ENCODE results near the gene UVRAG.

UVRAG gene

DNA sequence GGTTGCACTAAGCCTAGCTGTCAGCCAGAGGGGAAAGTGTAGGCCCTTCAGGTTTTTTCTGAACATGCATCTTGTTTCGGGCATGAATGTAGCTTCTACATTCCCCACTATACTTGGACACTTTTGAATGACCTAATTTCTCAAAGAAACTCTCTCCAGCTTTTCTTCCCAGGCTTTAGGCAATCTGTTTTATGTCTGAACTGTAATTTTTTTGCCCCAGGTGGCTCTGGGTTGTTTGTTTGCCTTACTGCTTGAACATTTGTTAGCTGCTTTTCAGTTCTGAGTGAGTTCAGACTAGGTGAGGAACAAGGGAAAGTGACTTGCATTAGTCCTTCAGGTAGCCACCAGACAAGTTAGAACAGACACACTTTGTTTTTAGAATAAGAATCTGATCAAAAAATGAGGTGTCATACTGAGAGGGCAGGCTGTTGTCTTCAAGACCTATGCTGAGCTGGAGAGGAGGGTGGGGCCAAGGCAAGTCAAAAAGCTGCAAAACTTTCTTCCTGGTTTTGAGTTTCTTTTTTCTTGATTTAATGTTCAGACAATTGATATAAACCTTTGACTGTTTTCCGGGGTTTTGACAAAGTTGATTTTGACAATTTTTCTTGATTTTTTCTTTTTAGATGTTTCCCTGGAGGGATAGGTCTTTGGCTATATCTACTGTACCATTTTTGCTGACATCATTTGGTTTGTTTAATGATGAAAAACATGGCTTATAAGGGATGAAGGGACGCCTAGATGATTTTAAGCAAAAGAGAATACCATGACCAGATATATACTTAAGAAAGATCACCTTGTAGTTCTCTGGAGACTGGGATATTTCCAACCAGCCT, 208.4 kb downstream of the UVRAG start:
- no peak for DNase-seq (ENCODE audit: extremely low read depth, insufficient read length)
- TF ChIP-seq, protein P1, sequence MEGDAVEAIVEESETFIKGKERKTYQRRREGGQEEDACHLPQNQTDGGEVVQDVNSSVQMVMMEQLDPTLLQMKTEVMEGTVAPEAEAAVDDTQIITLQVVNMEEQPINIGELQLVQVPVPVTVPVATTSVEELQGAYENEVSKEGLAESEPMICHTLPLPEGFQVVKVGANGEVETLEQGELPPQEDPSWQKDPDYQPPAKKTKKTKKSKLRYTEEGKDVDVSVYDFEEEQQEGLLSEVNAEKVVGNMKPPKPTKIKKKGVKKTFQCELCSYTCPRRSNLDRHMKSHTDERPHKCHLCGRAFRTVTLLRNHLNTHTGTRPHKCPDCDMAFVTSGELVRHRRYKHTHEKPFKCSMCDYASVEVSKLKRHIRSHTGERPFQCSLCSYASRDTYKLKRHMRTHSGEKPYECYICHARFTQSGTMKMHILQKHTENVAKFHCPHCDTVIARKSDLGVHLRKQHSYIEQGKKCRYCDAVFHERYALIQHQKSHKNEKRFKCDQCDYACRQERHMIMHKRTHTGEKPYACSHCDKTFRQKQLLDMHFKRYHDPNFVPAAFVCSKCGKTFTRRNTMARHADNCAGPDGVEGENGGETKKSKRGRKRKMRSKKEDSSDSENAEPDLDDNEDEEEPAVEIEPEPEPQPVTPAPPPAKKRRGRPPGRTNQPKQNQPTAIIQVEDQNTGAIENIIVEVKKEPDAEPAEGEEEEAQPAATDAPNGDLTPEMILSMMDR (IDR thresholded peaks at IDR 0.05; ENCODE audit: insufficient read depth, low read length, poor library complexity, severe bottlenecking) = no peak
- Histone ChIP-seq H3K36me3 (ENCODE audit: control insufficient read depth, insufficient read depth, low read length) (peaks cover 8% of the 10 kb centered on the region; the same call in 1 of the 2 replicates), H3K27me3 (replicated peaks; ENCODE audit: control insufficient read depth, insufficient read depth, low read length) (no peaks in the 10 kb centered on the region), H3K4me3 (replicated peaks; ENCODE audit: low read depth, low read length) (no peak overlapping the region)

DNA sequence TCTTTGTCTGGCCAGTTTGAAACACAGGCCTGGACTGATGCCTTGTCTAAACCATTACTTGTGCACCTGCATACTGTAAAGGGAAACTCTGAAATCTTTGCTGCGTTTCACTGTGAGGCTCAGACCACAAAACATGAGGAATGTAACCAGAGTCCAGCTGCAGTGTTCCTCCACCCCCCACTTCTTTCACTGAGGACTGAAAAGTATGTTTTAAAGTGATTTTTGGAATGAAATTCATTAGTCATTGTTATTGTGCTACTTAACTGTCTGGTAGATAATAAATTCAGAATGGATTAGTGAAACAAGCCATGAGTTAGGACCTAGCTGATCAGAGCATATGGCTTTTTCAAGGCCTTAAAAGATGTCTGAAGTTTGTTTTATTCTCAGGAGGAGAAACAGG, 210.1 kb downstream of the UVRAG start:
- no peak overlapping the region for H3K4me3 ChIP-seq (replicated peaks; ENCODE audit: low read depth, low read length)
- DNase-seq (ENCODE audit: extremely low read depth, insufficient read length) = no peak
- peaks cover 3% of the 10 kb centered on the region; the same call in 1 of the 2 replicates for H3K36me3 ChIP-seq (ENCODE audit: control insufficient read depth, insufficient read depth, low read length)
- TF ChIP-seq, protein P1 (IDR thresholded peaks at IDR 0.05; ENCODE audit: insufficient read depth, low read length, poor library complexity, severe bottlenecking) = no peak
- H3K27me3 ChIP-seq (replicated peaks; ENCODE audit: control insufficient read depth, insufficient read depth, low read length) = no peaks in the 10 kb centered on the region

DNA sequence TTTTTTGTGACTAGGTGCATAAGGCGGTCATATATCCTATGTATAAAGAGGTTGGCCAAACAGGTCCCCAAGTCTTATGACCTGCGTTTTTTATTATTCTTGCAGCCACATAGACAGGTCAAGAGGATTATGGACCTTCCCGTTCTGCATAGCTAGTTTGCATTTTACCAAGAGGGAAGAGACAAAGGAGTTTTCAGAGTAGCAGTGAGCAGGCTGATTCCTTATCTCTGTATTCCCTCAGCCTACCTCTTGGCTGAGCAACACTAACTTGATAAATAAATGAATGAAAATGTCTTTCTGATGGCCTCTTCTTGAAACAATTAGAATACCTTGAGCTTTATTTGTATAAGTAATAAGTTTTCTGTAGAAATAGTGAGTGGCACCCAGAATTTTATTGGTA, 210.8 kb downstream of the UVRAG start:
- TF ChIP-seq, protein P1 (IDR thresholded peaks at IDR 0.05; ENCODE audit: insufficient read depth, low read length, poor library complexity, severe bottlenecking) = no peak
- H3K4me3 ChIP-seq (replicated peaks; ENCODE audit: low read depth, low read length) = no peak overlapping the region
- no peaks in the 10 kb centered on the region for H3K27me3 ChIP-seq (replicated peaks; ENCODE audit: control insufficient read depth, insufficient read depth, low read length)
- H3K36me3 ChIP-seq (ENCODE audit: control insufficient read depth, insufficient read depth, low read length) = no peaks in the 10 kb centered on the region
- DNase-seq (ENCODE audit: extremely low read depth, insufficient read length) = no peak

DNA sequence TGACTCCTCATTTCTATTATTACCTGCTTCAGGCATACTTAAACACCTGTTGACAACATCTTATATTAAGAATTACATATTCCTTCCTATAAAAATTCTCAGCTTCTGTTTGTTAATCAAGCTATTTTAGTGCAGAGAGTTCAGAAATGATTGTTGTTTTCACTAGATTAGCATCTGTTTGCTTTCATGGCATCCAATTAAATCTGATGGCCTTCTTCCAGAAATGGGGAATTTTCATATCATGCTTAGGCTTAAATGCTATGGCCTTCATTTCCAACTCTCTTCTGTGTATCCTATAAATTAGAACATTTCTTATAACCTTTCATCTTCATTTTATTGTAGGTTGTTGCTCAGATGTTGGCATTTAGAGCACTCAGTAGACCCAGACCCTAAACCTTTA, 211.3 kb downstream of the UVRAG start:
- TF ChIP-seq, protein P1 (IDR thresholded peaks at IDR 0.05; ENCODE audit: insufficient read depth, low read length, poor library complexity, severe bottlenecking) = no peak
- no peak for DNase-seq (ENCODE audit: extremely low read depth, insufficient read length)
- Histone ChIP-seq H3K27me3 (replicated peaks; ENCODE audit: control insufficient read depth, insufficient read depth, low read length) (no peaks in the 10 kb centered on the region), H3K36me3 (ENCODE audit: control insufficient read depth, insufficient read depth, low read length) (no peaks in the 10 kb centered on the region), H3K4me3 (replicated peaks; ENCODE audit: low read depth, low read length) (no peak overlapping the region)

DNA sequence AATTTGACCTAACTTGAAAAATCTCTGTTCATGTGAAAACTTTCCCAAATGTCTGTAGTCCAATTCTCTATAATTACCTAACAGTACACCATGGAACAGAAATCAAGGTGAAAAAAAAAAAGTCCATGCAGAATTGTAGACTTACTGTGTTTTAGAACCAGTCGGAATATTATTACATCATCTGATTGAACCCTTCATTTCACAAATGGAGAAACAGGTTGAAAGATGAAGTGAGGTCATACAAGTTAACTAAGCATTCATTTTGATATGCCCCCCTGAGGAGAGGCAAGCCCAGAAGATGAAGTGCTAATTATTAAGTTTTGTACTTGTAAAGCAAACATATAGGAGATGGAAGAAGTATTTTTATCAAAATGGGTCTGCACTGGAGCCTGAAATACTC, 211.9 kb downstream of the UVRAG start:
- TF ChIP-seq, protein P1 (IDR thresholded peaks at IDR 0.05; ENCODE audit: insufficient read depth, low read length, poor library complexity, severe bottlenecking) = no peak
- Histone ChIP-seq H3K4me3 (replicated peaks; ENCODE audit: low read depth, low read length) (no peak overlapping the region), H3K36me3 (ENCODE audit: control insufficient read depth, insufficient read depth, low read length) (no peaks in the 10 kb centered on the region), H3K27me3 (replicated peaks; ENCODE audit: control insufficient read depth, insufficient read depth, low read length) (no peaks in the 10 kb centered on the region)
- no peak for DNase-seq (ENCODE audit: extremely low read depth, insufficient read length)
